Measurements from ENCODE around the gene AUNIP. TPM values are rescaled to one million over a fixed set of nuclear protein-coding genes. Genes with fewer than 3 reads are reported as not detected.

AUNIP gene
- total RNA-seq, 1 experiment from 2014 or later, result 17.6 TPM

DNA sequence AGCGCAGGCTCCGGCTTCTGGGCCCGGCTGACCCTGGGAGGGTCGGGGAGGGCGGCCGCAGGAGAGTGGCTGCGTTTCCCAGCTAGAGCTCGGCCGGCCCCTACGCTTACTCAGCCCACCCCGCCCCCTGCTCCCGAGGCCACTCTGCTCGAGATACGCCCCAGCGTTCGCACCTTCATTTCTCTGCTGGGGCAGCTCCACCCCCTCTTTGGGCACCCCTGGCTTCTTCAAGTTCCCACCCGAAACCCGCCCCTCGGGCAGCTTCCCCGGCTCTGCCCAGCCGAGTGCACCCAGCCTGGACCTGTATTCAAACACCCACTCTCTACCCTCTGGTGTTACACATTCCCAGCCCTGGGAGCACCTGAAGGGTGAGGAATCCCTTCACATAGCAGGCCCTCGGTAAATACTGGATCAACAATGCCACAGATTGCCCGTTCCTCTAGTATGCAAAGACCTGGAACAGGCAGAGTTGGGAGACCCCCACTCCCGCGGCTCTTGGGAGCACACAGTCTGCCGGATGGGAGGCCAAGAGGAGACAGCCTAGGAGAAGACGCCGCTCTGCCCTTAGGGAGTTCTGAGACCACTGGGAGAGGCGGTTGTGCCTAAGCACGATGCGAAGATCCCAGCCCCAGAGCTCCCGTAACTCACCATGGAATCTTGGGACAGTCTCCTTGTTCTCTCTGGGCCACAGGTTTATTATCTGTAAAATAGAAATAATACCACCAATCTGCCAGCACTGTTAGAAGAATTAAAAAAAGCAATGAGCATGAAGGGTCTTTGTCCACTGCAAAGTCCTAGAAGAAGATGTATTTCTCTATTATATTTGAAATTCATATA lies 16.8 kb upstream of the AUNIP start:
- BruUV-seq (replicated peaks), result TSS peak; percentile 10
- ChIA-PET POLR2A (ENCODE audit: unreplicated experiment) (interaction anchor here (0.5 to 0.7 kb wide), 4 partner anchors 26 to 910 kb away, joined by 3 to 17 read pairs (median 6); no protein-coding TSS in a partner anchor), CTCF (interaction anchor here (0.6 to 1.0 kb wide), 2 partner anchors 39 to 72 kb away, joined by 3 read pairs; no protein-coding TSS in a partner anchor)
- H2AFZ ChIP-seq (ENCODE audit: low read length), result peak overlapping the region; percentile 95
- peaks cover 7% of the 10 kb centered on the region; the same call in 1 of the 2 replicates for H3K79me2 ChIP-seq (ENCODE audit: low read length)
- H3K36me3 ChIP-seq (ENCODE audit: low read depth, low read length), result no peaks in the 10 kb centered on the region
- TF ChIP-seq EZH2phosphoT487 (IDR thresholded peaks at IDR 0.05; ENCODE audit: borderline replicate concordance, low read length), result no peak
- TF ChIP-seq CTCF (conservative IDR thresholded peaks at IDR 0.05; ENCODE audit: low read depth, low read length), result no peak
- no peak for TF ChIP-seq EZH2 (IDR thresholded peaks at IDR 0.05; ENCODE audit: low read length, unreplicated experiment)
- ATAC-seq (no peak), DNase-seq (no peak)
- peak overlapping the region; percentile 90; the same call in 1 of the 2 replicates for H3K4me3 ChIP-seq (ENCODE audit: low read length)
- H3K9ac ChIP-seq (ENCODE audit: low read length), result peak overlapping the region; percentile 70; the same call in 1 of the 2 replicates
- H3K4me1 ChIP-seq (ENCODE audit: insufficient read depth, low read length), result peaks cover 6% of the 10 kb centered on the region; the same call in 1 of the 2 replicates
- no peaks in the 10 kb centered on the region for H3K9me3 ChIP-seq (ENCODE audit: low read length)
- H3K27ac ChIP-seq (ENCODE audit: low read length), result no peak overlapping the region
- peak overlapping the region; percentile 94 for H3K4me2 ChIP-seq (ENCODE audit: low read length)
- no peaks in the 10 kb centered on the region for H3F3A ChIP-seq (ENCODE audit: low read length, unreplicated experiment)
- H4K20me1 ChIP-seq (ENCODE audit: low read length), result no peaks in the 10 kb centered on the region
- intact Hi-C loops (cut with micrococcal nuclease), result no loop called here
- H3K27me3 ChIP-seq (ENCODE audit: low read length), result no peaks in the 10 kb centered on the region
- H3K9me2 ChIP-seq (replicated peaks; ENCODE audit: low read length), result no peaks in the 10 kb centered on the region

DNA sequence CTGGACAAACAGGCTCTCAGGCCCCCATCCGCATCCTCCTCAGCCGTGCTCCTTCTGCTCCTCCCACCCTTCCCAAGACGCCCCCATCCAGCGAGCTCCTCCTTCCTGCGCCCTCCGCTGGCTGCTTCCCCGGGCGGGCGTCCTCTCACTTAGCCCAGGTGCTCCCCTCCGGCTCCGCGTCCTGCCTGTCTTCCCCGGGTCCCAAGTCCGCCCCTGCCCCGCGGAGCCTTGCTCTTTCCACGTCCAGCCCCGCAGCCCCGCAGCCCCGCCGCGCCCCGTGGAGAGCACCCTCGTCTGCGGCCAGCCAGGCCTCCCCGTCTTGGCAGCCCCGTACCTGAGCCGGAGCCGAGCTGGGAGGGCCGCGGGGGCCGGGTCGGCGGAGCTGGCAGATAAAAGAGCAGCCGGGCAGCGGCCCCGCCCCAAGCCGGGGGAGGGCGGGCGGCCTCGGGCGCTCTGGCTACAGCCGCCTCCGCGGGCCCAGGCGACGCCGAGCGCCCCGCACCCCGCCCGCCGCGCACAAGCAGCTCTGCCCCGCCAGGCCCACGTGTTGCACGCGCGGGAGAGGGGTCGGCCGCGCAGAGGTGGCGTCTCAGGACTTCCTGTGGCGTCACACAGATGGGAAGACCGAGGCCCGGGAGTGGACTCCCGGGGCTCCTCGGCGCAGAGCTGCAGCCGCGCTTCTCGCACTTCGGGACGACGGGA lies 16.0 kb upstream of the AUNIP start, which contains the start of gene PAQR7:
PAQR7 (minus strand) TSS at position 555 of the 702 bp plus-strand sequence. CDS start 11,869 bp downstream, outside the sequence.
- Histone ChIP-seq H2AFZ (ENCODE audit: low read length) (peak within 1 kb of the TSS; percentile 95), H3K79me2 (ENCODE audit: low read length) (peaks cover 7% of the 10 kb centered on the region; the same call in 1 of the 2 replicates), H3K9ac (ENCODE audit: low read length) (peak within 1 kb of the TSS; percentile 70), H3K9me2 (replicated peaks; ENCODE audit: low read length) (no peaks in the 10 kb centered on the region), H3K9me3 (ENCODE audit: low read length) (no peaks in the 10 kb centered on the region), H3K4me3 (ENCODE audit: low read length) (peak within 1 kb of the TSS; percentile 90), H3K4me2 (ENCODE audit: low read length) (peak within 1 kb of the TSS; percentile 94), H3K36me3 (ENCODE audit: low read depth, low read length) (no peaks in the 10 kb centered on the region), H3K4me1 (ENCODE audit: insufficient read depth, low read length) (peaks cover 6% of the 10 kb centered on the region; the same call in 1 of the 2 replicates), H4K20me1 (ENCODE audit: low read length) (no peaks in the 10 kb centered on the region), H3F3A (ENCODE audit: low read length, unreplicated experiment) (no peaks in the 10 kb centered on the region), H3K27ac (ENCODE audit: low read length) (no peak within 1 kb of the TSS), H3K27me3 (ENCODE audit: low read length) (no peaks in the 10 kb centered on the region)
- ATAC-seq, result peak; percentile 80
- no TSS peak for BruUV-seq (replicated peaks)
- CTCF ChIA-PET, result interaction anchor here (0.6 to 1.0 kb wide), 3 partner anchors 17 to 73 kb away, joined by 3 to 9 read pairs (median 3); no protein-coding TSS in a partner anchor
- TF ChIP-seq CTCF (conservative IDR thresholded peaks at IDR 0.05; ENCODE audit: low read depth, low read length) (no peak), EZH2phosphoT487 (IDR thresholded peaks at IDR 0.05; ENCODE audit: borderline replicate concordance, low read length) (no peak), EZH2 (IDR thresholded peaks at IDR 0.05; ENCODE audit: low read length, unreplicated experiment) (no peak)
- POLR2A ChIA-PET (ENCODE audit: unreplicated experiment), result interaction anchor here (0.5 to 0.7 kb wide), 4 partner anchors 113 to 911 kb away, joined by 3 to 22 read pairs (median 4); no protein-coding TSS in a partner anchor
- intact Hi-C loops (cut with micrococcal nuclease), result no loop called here
- DNase-seq, result peak; percentile 64
